ENCODE measurements around the gene DHX38.
A peak's percentile ranks its signal among the peaks of the same experiment; 100 is the strongest.

Gene DHX38

DNA sequence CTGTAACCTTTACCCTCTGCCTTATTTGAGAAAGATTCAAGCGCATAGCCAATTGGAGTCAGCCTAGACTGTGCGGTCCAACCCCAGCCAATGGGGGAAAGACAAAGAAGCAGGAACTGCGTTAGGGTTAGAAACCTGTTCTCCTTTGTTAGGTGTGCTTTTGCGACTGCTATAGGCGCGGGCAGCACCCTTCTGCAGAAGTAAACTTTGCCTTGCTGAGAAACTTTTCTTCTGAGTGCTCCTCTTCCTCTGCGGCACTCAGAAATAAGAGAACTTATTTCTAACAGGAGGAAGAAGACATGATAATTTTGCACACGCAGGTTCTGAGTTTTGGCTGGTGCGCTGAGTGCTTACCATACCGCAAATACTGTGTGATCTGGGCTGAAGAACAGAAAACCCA is 9.2 kb upstream of the DHX38 start:
- no peak for DNase-seq (ENCODE audit: low read depth)

DNA sequence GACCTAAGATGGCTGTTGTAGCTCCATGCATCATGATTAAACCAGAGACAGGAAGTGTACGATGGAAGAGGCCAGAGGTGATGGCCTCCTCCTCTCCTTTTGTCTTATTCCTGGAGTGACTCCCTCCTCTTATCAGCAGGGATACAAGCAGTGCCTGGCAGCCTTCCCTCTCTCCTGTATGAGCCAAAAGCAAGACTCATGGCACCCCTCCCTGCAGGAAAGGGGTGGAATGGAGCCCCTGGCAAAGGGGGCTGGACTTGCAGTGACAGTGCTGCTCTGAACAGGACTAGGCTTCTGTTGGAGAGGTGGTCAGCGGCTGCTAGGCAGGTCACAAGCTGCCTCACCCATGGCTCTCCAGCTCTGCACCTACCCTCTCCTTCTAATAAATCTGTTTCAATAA is 8.6 kb upstream of the DHX38 start:
- DNase-seq (ENCODE audit: low read depth) = no peak

DNA sequence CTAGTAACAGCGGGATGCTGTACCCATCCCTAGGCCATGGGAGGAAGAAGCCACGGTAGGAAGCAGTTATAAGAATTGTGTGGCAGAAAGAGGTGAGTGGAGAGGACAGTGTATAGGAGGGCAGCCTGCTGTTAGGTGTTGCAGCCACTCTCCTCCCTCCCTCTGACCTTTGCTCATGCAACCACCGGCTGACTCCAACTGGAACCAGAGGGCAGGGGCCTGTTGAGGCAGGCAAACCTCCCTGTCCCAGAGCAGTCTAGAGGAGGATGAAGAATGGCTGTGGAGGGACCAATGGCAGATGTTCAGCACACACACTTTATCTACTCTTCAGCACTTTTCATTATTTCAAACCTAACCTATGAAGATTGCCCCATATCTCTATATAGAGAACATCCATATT is 2.4 kb upstream of the DHX38 start:
- no peak for DNase-seq (ENCODE audit: low read depth)

DNA sequence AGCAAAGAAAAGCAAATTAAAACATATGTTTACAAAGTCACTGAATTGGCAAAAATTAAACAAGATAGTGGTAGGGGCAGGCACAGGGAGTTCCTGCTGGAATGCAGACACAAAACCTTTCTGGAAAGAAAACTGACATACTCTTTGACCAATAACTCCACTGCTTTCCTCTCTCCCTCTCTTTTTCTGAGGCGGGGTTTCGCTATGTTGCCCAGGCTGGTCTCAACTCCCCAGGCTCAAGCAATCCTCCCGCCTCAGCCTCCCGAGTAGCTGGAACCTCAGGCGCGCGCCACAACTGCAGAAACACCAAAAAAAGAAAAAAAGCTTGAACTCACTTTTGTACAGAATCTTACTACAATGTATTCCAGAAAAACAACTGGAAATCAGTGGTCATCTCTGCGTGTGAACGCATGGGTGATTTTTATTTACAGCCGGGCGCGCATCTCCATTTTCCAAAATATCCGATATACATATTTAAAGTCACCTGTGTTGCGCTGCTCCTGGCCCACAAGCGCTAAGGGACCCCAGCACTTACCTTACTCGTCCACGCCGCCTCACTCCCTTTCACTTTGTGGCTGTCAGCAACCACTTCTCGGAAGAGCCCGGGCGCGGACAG is 707 bp upstream of the DHX38 start:
- peak; percentile 32 for DNase-seq (ENCODE audit: low read depth)

DNA sequence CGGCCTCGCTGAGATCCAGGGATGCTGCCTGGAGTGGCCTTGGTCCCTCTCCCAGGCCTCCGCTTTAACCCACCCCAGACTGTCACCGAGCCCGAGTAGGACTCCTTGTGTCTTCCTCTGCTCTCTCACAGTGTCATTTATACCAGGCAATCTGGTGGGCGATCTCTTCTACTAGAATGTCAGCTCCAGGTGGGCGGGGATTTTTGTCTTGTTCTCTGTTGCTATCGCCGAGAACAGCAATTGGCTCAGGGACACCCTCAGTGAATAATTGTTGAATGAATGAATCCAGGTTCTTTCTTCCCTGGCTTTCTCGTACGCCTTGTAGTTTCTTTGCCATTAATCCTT is 591 bp downstream of the DHX38 start:
- no peak for DNase-seq (ENCODE audit: low read depth)

DNA sequence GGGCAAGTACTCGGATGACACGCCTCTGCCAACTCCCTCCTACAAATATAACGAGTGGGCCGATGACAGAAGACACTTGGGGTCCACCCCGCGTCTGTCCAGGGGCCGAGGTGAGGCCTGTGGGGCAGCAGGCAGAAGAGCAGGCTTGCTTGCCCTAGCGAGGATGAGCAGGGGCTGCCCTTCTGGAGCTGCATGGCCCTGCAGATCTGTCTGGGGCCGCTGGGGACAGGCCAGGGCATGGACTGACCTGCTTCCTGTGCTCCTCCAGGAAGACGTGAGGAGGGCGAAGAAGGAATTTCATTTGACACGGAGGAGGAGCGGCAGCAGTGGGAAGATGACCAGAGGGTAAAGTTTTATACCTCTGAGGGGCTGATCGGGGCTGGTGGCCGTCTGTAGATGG is 5.3 kb downstream of the DHX38 start:
- no peak for DNase-seq (ENCODE audit: low read depth)

DNA sequence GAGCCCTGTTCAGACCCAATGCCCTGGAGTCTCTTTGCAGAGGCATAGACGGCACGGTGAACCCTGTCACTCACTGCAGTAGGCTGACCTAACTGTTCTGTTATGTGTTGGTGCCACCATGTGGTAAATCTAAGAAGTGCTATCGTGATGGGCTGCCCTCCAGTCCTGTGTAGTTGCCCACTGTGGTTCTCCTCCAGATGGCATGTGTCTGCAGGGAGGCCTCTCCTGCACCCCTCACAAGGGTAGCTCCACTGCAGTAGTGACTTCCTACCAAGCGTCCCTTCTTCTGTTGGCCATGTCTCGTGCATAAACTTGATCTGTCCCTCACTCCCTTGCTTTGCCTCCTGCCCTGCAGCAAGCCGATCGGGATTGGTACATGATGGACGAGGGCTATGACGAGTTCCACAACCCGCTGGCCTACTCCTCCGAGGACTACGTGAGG is 5.8 kb downstream of the DHX38 start:
- peak; percentile 13 for DNase-seq (ENCODE audit: low read depth)

DNA sequence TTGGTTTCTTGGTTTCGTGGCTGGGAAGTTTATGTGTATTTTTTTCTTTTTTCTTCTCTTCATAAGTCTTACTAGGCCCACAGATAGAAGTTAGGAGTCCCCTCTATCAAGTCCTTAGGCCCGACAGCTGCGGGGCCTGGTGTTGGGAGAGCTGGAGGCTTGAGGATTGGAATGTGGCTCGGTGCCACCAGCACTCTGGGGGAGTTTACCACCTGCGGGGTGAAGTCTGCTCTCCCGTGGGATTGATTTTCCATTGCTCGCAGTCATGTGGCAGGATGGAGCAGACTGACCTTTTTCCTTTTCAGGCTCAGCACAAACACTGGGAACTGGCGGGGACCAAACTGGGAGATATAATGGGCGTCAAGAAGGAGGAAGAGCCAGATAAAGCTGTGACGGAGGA is 7.5 kb downstream of the DHX38 start:
- DNase-seq (ENCODE audit: low read depth) = no peak

DNA sequence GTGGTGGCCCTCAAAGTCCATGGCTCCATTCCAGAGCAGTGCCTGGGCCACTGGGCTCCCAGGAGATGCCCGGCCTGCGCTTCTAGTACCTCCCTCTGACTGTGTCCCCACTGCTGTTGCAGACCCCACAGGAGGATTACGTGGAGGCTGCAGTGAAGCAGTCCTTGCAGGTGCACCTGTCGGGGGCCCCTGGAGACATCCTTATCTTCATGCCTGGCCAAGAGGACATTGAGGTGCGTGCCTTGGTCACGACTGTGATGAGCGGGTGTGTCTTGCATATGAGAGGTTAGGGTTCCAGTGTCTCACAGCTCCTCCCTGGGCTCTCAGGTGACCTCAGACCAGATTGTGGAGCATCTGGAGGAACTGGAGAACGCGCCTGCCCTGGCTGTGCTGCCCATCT is 11.3 kb downstream of the DHX38 start:
- DNase-seq (ENCODE audit: low read depth) = no peak

DNA sequence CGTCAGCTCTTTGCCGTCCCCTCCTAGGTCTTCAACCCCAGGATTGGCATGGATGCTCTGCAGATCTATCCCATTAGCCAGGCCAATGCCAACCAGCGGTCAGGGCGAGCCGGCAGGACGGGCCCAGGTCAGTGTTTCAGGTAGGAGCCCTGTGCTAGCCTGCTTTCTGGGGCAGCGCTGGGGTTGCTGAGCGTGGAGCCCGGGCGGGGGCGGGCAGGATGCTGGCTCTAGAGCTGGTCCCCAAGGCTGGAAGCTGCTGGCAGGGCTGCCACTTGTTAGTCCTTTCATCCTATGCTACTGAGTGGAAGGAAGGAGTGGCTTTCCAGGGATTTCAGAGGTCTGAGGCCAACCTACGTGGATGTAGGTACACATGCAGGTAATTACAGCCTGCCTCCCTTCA is 12.3 kb downstream of the DHX38 start:
- DNase-seq (ENCODE audit: low read depth) = no peak

DNA sequence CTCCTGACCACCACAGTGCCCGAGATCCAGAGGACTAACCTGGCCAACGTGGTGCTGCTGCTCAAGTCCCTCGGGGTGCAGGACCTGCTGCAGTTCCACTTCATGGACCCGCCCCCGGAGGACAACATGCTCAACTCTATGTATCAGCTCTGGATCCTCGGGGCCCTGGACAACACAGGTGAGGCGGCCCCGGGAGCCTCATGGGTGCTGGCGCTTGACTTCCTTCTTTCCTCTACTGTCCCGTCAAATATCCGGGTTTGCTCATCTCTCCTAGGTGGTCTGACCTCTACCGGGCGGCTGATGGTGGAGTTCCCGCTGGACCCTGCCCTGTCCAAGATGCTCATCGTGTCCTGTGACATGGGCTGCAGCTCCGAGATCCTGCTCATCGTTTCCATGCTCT is 13.7 kb downstream of the DHX38 start:
- DNase-seq (ENCODE audit: low read depth) = no peak

DNA sequence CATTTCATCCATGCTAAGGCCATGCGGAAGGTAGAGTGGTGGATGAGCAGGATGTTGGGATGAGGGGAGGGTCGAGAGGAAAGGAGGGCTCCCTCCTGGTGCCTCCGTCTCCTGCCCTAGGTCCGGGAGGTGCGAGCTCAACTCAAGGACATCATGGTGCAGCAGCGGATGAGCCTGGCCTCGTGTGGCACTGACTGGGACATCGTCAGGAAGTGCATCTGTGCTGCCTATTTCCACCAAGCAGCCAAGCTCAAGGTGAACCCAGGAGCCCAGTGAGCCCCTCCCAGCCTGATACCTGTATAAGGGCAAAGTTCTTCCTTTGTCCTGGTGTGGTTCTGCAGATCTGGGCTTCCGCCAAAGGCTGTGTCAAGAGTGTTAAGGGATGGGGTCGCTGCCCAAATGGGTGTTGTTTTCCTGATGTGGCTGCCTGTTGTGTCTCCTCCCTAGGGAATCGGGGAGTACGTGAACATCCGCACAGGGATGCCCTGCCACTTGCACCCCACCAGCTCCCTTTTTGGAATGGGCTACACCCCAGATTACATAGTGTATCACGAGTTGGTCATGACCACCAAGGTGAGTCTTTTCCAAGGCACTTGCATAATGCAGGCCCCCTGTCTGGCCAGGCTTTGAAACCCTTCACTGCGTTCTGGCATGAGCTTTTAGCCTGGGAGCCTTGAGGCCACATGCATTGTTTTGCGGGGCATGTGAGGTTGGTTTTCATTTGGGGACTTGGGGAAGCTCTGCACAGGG is 14.9 kb downstream of the DHX38 start:
- no peak for DNase-seq (ENCODE audit: low read depth)

DNA sequence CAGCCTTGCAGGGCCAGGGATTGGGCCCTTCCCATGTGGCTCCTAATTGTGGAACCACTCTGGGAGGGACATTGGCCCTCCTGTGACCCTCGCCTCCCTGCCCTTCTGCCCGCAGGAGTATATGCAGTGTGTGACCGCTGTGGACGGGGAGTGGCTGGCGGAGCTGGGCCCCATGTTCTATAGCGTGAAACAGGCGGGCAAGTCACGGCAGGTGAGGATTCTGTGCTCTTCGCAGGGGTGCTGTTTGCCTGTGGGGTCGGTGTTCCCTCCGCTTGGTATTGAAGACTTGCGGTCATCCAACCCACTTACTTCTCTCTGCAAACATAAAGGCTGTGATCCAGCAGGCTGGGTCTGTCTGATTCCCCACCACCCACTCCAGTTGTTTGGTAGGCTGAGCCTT is 15.7 kb downstream of the DHX38 start:
- no peak for DNase-seq (ENCODE audit: low read depth)

DNA sequence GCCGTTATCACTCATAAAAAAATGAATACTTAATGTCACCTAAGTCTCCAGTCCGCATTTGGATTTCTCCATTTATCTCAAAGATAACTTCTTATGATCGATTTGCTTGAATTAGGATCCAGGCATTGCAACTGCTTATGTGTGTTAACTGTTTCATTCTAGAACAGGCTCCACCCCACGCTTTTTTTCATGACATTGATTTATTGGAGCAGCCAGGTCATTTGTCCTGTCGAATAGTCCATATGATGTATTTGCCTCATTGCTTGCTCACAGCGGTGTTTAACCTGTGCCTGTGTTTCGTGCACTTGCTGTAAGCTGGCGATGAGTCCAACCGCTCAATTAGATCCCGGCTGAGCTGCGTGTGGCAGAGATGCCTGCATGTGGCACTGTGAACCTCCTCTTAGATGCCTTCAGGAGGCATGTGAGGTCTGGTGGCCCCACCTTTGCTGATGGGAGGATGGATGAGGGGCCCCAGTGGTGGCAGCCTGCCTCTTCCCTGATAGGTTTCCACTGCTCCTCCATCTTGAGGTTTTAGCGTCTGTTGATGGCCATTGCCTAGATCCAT is 16.4 kb downstream of the DHX38 start:
- no peak for DNase-seq (ENCODE audit: low read depth)

DNA sequence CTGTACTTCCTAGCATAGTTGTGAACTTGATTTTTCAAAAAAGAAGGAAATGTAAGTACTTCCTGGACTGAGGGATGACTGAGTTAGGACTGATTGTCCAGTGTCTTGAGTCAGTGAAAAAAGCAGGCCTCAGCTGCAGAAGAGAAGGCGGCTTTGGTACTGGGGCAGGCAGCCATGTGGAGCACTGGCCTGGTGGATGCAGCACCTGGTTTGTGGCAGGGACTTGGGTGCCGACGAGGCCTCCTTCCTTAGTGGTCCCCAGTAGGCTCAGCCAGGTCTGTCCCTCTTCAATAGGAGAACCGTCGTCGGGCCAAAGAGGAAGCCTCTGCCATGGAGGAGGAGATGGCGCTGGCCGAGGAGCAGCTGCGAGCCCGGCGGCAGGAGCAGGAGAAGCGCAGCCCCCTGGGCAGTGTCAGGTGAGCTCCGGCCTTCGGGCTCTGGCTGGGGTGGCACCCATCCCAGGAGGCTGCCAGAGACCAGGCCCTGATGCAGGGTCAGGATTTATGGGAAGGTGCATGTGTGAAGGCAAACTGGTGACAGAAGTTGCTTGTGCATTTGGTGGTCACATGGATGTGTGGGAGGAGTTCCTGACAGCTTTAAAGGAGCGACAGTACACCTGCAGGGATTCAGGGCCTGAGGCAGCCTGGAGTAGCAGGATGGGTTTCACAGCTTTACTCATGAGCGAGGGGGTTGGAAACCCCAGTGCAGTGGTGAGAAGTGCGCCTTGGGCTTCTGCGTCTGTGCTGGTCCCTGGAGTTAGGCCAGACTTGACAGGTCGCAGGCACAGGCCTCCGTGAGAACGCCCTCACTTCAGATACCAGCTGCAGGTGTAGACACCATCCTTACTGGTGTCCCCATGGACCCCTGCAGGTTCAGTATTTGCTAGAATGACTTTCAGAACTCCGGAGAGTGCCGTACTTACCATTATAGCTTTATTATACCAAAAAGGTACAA is 17.3 kb downstream of the DHX38 start:
- no peak for DNase-seq (ENCODE audit: low read depth)

DNA sequence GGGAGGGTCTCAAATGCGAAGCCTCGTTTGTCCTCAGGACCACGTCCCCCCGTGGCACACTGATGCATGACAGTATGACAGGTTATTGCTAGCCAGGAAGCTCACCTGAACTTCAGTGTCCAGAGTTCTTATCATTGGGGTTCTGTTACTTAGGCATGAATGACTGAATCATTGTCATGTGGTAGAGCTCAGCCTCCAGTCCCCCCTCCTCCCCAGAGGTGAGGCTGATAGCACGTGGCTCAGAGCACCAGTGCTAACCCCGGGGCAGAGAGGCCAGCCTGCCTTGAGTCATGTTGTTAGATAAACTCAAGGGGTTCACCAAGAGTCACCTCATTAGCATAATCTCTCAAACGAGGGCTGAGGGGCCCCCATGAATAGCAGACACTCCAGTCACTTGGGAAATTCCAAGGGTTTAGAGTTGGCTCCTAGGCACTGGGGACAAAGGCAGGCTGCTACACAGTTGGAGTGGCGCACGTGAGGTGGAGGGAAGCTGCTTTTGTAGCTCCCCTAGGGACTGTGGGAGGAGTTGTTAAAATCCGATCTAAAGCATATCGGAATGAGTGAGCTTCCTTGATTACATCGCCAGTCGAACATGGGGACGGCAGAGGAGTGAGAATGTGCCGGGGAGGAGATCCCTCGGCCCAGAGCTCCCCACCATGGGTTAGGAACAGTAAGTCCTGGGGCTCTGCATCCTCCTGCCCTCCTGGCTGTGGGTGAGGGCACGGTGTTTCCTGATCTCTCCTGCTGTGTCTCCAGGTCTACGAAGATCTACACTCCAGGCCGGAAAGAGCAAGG is 18.2 kb downstream of the DHX38 start:
- DNase-seq (ENCODE audit: low read depth) = no peak

DNA sequence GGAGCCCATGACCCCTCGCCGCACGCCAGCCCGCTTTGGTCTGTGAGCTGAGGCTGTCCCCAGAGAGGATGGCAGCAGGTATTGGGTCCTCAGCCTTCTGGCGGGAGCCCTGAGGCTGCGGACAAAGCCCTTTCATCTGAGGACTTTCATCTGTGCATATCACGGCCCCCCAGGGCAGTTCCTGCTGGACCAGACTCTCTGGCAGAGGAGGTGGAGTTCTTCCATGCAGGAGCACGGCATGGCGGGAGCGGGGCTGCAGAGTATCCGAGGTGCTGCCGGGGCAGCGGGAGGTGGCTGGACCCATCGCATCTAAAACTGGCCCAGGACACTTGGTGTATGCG is 18.8 kb downstream of the DHX38 start:
- no peak for DNase-seq (ENCODE audit: low read depth)

DNA sequence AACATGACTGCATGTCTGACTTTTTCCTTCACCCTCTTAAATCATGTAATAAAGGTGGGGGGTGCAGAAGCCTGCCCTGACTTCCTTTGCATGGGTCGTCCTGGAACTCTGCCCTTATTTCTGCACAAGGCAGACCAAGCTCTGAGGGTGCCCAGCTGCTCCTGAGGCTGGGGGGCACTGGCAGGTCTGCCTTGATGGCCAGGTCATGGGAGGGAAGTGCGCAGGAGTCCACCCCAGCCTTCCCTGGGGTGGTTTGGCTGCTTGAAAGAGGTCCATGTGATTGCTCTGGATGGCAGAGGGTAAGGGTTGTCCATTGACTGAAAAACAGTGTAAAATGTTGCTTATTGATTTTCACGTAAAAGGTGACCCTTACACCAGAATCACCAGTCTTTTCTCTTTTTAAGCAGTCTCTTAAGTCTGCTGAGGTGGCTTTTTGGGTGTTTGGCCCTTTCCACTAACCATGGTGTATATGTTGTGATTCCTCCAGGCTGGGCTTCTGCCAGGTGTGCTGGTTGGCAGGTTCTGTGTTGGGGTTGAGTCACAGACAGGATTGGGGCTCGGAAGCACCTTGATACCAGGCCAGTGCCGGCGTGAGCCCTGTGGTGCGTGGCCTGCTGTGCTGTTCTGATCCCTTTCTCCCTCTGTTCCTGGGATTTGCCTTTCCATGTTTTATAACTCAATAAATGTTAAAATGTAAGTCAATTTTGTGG is 19.4 kb downstream of the DHX38 start:
- DNase-seq (ENCODE audit: low read depth) = no peak

DNA sequence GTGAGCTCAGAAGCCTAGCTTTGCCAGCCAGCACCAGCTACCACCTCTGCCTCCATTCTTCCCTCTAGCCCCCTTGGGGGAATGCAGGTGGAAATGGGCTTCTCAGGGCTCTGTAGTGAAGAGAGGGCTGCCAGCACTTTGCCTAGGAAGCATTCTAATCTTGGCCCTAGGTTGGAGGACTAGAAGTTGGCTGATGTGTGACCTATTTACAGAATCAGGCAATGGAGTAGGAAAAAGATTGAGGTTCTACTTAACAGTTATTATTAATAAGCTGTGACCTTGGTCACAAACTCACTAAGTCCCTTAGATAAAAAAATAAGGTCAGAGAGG is 19.9 kb downstream of the DHX38 start:
- DNase-seq (ENCODE audit: low read depth) = no peak

DNA sequence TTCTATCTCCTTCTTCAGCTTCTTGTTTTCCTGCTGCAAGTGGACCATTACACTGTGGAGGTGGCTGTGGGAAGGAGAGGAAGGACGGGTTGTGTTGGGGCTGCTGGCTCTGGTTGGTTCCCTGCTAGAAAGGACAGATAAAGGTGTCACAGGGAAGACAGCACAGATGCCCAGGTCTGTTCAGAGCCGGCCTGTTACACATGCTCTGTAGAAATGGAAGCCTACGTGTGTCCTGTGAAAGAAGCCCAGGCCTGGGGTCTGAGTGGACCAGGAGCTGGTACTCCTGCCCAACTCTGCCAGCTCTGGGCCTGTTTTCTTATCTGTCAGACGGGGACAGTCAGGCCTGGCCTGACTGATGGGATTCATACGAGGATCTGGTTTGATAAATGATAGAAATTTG is 26.4 kb downstream of the DHX38 start:
- DNase-seq (ENCODE audit: low read depth) = no peak

DNA sequence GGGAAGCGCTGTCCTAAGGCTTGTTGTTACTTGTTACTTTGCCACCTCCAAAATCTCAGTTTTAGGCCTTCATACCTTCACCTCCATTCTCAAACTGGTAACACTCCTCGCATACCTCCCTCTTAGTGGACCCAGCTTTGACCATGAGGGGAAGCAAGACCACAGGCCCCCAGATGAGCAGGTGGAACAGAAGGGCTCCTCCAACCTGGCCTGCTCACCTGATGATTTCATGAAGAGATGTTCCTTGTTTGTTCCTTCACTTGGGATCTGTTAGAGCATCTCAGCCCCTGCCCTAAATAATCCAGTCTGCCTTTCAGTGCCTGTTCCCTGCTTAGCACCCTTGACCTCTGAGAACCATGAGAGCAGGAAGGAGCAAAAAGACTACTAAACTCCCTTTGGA is 28.7 kb downstream of the DHX38 start:
- no peak for DNase-seq (ENCODE audit: low read depth)

DNA sequence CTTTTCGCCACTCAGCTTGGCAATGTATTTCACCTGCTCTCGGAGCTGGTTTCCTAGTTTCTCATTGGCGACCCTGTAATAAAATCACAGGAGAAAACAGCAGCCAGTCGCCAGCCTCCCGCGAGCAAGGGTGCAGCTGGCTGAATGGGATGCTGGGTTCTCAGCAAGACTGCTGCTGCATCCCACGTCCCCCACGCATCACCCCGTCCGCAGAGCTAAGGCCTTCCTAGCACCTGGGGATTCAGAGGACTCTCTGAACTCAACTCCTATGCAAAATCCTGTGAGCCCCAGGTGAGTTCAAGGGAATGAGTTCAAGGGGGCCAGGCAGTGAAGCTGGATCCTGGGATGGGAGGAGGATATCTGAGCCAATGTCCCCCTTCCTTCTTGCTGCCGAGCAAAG is 29.3 kb downstream of the DHX38 start:
- no peak for DNase-seq (ENCODE audit: low read depth)

Measured in GM04504 (cell line).